Subcutaneous adipose tissue (tissue), 4 donors: ENCODE data around the gene TMEM117. TPM values are rescaled to one million over a fixed set of nuclear protein-coding genes. Genes with fewer than 3 reads are reported as not detected.

Experiments
- total RNA-seq, 4 donors: library from RNA; depleted of rRNA; stranded (reverse); fragments of >200 nt; gene quantifications; one replicate each; pipeline ENCODE4 v1.1.0, GENCODE V29; 2016
- TF ChIP-seq, protein P1 (sequence below): fragments of 450-650 bp; IDR thresholded peaks from one replicate; pipeline ENCODE4 v1.5.1; 2016; ENCODE audit warnings: low read depth, mild to moderate bottlenecking, control low read depth, antibody characterized with exemption, moderate library complexity

Gene TMEM117
- total RNA-seq, 4 donors from 2014 or later = 3.8 to 9.1 (median 7.6) TPM

DNA sequence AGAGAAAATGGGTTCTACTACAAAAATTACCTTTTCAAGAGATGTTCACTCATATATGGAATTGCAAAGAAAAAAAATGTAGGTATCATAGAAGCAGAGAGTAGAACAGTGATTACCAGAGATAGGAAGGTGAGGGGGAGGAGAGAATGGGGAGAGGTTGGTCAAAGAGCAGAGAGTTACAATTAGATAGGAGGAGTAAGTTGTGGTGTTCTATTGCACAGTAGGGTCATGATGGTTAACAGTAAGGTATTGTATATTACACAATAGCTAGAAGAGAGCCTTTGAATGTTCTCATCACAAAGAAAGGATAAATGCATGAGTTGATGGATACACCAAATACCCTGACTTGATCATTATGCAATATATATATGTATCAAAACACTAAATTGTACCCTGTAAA is 145.8 kb downstream of the TMEM117 start:
- TF ChIP-seq, protein P1, sequence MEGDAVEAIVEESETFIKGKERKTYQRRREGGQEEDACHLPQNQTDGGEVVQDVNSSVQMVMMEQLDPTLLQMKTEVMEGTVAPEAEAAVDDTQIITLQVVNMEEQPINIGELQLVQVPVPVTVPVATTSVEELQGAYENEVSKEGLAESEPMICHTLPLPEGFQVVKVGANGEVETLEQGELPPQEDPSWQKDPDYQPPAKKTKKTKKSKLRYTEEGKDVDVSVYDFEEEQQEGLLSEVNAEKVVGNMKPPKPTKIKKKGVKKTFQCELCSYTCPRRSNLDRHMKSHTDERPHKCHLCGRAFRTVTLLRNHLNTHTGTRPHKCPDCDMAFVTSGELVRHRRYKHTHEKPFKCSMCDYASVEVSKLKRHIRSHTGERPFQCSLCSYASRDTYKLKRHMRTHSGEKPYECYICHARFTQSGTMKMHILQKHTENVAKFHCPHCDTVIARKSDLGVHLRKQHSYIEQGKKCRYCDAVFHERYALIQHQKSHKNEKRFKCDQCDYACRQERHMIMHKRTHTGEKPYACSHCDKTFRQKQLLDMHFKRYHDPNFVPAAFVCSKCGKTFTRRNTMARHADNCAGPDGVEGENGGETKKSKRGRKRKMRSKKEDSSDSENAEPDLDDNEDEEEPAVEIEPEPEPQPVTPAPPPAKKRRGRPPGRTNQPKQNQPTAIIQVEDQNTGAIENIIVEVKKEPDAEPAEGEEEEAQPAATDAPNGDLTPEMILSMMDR = no peak

DNA sequence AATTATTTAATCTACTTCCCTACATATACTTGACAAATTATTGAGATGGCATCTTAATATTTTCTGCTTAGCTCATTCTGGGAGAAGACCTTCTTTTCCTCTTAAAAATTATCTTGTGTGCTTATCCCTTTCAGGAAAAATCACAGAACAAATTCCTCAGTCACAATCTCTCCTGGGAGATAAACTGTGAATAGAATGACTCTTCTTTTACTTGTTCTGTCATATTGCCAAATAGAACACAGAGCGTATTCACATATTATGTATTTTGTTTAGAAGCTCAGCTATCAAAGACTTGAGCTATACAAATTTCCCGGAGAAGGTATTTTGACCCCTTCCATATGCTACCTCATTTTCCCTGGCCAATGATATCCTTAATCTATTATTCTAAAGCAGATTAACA is 146.7 kb downstream of the TMEM117 start:
- TF ChIP-seq, protein P1 = no peak

DNA sequence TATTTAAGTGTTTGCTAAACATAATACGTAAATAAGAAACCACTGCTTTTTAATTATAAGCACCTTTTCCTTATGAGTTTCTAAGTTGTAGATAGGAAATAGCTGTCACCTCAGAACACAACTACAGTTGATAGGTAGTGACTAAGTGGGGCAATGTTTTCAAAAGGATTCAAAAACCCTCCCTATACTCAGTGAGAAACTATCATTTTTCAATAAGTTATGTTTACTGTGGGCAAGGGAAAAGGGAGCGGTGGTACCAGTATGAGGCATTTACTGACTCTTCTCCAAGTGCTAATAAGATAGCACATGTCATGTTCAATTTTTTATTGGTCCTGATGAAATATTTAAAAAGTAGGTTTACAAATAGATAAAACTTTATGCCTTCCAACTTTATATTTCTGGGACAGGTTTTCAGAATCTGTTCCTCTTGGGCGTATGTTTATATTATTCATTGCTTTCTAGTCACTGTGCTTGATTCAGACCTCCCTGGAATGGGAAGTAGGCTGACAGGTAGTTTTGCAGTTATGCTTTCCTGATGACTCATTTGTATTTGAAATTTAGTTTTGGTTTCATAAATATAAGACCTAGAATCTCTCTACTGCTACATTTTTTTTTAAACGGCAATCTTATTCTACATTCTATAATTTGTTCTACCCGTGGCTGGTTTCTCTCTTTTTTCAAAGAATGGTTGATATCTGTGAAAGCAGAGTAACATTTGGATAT is 153.1 kb downstream of the TMEM117 start:
- TF ChIP-seq, protein P1 = no peak

DNA sequence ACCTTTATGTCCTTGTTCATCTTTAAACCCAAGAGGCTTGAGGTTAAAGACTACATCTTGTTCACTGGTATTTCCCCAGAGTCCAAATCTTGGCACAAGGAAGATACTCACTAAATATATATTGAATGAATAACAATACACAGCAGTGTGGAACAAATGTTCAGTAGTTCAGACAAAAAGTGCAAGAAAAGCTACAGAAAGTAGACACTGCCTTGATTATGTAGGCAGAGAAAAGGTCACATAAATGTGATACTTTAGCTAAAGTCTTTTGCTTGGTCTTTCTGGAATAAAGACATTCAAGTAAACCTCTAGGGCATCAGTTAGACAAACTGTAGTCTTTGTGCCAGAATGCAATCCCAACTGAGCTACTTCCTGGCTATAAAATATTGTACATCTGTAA is 157.0 kb downstream of the TMEM117 start:
- TF ChIP-seq, protein P1 = no peak

DNA sequence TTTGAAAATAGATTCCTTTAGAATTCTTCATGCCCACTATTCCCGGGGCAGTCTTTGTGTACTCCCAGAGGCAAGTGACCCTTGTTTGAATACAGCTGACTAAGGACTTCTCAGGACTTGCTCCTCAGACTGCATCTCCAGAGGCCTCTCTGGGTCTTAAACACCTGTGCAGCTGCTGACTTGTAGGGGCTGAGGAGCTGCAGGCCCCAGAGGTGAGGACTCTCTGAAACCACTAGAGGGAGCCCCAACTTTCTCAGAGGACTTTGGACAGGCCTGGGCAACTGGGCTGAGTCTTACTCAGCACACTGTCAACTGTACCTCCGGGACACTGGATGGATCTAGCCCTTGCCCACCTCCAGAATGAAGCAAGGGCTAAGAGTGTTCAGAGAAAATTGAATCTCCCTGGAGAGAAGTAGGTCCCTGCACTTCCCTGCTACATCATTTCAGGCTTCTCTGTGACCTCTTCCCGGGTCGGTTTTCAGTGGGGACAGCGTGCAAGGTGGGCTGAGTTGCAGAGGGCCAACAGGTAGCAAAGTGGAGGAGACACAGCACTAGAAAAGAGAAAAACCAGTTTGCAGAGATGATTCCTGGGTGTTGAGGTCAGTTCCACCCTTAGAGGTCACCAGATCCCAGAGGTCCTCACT is 164.6 kb downstream of the TMEM117 start:
- TF ChIP-seq, protein P1 = no peak

DNA sequence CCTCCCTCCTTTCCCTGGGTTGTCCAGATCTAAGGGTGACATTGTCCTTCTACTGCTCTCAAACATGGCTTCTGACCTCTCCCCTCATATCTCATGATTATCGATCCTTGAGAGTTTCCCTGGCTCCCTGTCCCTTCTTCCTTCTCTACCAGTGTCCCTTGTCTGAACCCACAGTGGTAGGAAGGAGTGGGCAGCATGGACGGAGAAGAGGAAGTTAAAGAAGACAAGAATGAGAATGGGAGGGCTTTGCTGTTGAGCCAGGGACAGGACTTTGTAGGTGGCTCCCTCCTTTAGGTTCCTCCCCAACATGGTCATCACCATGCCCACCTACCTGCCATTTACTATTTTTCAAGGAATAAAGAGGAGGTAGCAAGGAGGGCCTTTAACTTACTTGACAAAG is 166.7 kb downstream of the TMEM117 start:
- TF ChIP-seq, protein P1 = no peak

DNA sequence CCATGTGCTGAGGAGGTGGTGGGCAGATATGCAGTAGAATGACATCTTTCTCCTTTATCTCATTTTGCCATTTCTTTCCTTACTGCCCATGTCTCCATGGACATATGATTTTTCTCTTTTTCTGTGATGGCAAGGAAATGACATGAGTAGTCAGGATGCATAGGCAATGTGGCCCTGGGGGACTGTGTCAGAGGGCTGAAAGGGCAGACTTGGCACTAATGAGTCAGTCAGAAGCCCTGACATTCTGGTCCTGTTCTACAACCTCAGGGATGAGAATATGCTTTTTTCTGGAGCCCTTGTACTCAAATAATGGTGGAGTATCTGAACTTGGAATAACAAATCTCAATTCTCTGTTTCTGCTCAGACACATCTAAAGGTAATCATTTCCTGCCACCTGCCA is 167.8 kb downstream of the TMEM117 start:
- TF ChIP-seq, protein P1 = no peak
